A549 treated with Mapracorat at 1 μM for 4 hours (cell line): ENCODE measurements around the gene LARP4. TPM values are rescaled to one million over a fixed set of nuclear protein-coding genes. Genes with fewer than 3 reads are reported as not detected.

ENCODE experiments used
- total RNA-seq: library from RNA; stranded (reverse); fragments of 200-300 nt; extraction: Qiagen RNA extraction; gene quantifications from 5 replicates; pipeline ENCODE4 v1.2.3, GENCODE V29; 2022

The LARP4 gene
- 35.7 to 46.2 TPM (median 39.7 TPM) in 5 replicates for total RNA-seq

GRCh38 chr12:50400638-50401499, at the start of gene LARP4:
LARP4 (plus strand) TSS chr12:50400885; CDS start chr12:50401011, 126 bp downstream.

GRCh38 chr12:50504798-50505674, 104.4 kb downstream of the LARP4 start, which contains the start of gene DIP2B:
DIP2B (plus strand) TSS chr12:50504985; CDS start chr12:50505141, 156 bp downstream.

Other genes with a start within 250 kb of the LARP4 start
- gene CERS5, start 233.5 kb upstream of the LARP4 start, total RNA-seq = 26.7 to 28.9 TPM (median 27.7 TPM) in 5 replicates
- gene LIMA1, start 117.4 kb upstream of the LARP4 start, total RNA-seq = 5.2 to 7.8 TPM (median 6.2 TPM) in 5 replicates
- not detected in 5 replicates for gene FAM186A, start 4.3 kb upstream of the LARP4 start, total RNA-seq
- 12.1 to 17.2 TPM (median 14.0 TPM) in 5 replicates for gene DIP2B, start 104.1 kb downstream of the LARP4 start, total RNA-seq